ENCODE measurements around the gene SRL.
A peak's percentile ranks its signal among the peaks of the same experiment; 100 is the strongest.
"Not testable (repeated sequence)": the region's sequence is repeated elsewhere in the genome, so short reads cannot be mapped to it uniquely, and the experiment has no call there.

Gene SRL

DNA sequence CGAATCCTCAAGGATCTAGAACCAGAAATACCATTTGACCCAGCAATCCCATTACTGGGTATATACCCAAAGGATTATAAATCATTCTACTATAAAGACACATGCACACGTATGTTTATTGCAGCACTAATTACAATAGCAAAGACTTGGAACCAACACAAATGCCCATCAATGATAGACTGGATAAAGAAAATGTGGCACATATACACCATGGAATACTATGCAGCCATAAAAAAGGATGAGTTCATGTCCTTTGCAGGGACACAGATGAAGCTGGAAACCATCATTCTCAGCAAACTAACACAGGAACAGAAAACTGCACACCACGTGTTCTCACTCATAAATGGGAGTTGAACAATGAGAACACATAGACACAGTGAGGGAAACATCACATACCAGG lies 85.4 kb downstream of the SRL start:
- FAIRE-seq: not testable (repeated sequence)

DNA sequence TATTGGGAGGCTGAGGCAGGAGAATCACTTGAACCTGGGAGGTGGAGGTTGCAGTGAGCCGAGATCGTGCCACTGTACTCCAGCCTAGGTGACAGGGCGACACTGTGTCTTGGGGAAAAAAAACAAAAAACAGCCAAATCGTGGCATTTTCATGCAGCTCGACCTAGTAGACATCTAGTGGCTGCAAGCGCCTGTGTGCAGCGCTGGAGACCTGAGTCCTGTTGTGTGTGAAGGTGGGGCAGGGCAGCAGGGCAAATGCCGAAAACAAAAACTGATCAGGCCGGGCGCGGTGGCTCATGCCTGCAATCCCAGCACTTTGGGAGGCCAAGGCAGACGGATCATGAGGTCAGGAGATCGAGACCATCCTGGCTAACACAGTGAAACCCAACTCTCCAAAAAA lies 88.5 kb downstream of the SRL start:
- FAIRE-seq: not testable (repeated sequence)

DNA sequence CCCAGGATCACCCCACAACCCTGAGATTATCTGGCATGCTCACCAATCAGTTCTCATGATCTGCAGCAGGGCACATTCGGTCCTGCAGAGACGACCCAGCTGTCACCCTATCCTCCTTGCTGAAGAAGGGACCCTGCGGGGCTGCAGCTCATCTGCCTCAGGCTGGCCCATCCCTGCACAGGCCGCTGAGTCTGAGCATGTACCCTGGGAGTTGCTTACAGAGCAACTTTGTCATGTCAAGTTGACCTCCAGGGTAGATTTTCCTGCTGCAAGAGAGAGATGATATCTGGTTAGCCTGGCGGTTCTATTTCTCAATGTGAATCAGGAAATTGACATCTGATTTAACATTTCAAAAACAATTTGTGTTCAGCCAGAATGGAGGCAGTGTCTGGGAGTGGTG lies 89.6 kb downstream of the SRL start:
- FAIRE-seq: peak; percentile 26

DNA sequence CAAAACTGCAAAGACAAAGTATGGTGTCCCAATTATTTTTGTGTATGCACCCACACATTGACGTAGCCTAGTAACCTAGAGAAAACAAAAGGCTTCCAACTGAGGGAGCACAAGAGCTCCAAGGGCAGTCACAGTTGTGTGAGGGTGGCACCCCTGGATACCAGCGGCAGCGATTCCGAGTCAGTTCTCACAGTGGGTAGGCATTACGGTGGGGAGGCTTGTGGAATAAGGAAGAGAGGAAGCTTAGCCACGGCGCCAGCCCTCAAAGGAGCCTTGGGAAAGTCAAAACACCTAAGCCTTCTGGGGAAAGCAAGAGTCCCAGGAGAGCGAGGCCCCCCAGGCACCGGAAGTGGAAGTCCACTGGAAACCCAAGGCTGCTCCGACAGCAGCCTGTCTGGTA lies 94.6 kb downstream of the SRL start:
- FAIRE-seq: no peak

DNA sequence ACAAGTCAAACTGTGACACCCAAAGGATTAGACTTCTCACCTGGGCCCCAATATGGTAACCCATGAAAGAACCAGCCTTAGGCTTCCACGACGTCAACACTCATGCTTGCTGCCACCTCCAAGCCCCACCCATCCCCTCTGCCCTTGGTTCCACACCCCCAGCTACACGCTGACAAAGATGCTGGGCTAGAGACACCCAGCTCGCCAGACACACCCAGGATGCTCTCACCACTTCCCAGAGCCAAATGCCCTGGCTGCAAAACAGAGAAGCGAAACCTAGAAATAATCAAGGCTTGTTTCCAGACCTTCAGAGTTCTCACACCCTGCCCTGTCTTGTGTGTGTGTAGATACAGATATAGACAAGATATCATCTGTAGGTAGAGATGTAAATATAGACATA lies 99.6 kb downstream of the SRL start:
- no peak for FAIRE-seq

DNA sequence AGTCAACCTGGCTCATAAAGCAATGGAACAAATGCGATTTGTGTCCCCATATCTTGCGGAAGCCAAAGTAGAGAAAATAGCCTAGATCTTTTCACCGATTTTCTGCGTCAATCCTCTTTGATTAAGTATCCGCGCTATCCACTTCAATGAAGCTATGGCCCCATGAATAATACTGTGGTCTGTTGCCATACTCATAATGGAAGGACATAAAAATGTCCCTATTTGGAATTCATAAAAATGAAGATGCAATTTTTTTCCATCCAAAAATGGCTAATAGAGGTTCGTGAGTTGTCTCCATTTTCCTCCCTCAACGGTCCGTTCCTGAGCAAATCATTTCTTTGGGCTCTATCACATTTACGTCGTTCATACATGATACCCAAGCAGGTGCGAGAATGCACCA lies 100.3 kb downstream of the SRL start:
- FAIRE-seq: no peak

DNA sequence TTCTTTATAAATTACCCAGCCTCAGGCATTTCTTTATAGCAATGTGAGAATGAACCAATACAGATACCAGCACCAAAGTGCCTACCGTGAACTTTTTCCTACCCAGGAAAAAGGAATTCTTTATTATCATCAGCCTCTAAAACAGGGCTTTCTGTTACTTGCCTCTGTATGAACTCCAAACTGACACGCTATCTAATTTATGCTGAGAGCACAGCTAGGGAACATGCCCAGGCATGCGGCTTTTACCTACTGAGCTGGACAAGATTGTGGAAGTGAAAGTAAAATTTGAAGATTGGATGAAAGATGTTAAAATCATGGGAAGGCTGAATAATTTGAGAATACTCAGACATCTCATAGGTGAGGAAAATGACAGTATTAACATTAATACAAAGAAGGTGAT lies 101.2 kb downstream of the SRL start:
- no peak for FAIRE-seq

DNA sequence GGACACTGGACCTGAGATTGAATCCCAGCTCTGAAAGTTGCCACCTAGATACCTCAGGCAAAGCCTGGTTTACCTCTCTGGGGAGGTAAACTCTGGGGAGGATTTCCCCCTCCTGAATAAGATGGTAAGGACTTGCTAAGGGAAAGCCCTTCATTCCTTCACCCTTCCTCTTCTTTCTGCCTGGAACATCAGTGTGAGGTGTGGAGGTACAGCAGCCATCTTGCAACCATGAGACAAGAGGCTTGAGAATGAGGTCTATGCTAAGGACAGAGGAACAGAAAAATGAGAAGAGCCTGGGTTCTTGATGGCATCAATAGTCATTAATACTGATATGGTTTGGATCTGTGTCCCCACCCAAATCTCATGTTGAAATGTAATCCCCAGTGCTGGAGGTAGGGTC lies 101.9 kb downstream of the SRL start:
- no peak for FAIRE-seq

Data from endometrium (tissue), 2 donors.